Measurements from ENCODE around the gene CYB5R3. TPM values are rescaled to one million over a fixed set of nuclear protein-coding genes. Genes with fewer than 3 reads are reported as not detected.

Gene CYB5R3
- 14.0 TPM for total RNA-seq

DNA sequence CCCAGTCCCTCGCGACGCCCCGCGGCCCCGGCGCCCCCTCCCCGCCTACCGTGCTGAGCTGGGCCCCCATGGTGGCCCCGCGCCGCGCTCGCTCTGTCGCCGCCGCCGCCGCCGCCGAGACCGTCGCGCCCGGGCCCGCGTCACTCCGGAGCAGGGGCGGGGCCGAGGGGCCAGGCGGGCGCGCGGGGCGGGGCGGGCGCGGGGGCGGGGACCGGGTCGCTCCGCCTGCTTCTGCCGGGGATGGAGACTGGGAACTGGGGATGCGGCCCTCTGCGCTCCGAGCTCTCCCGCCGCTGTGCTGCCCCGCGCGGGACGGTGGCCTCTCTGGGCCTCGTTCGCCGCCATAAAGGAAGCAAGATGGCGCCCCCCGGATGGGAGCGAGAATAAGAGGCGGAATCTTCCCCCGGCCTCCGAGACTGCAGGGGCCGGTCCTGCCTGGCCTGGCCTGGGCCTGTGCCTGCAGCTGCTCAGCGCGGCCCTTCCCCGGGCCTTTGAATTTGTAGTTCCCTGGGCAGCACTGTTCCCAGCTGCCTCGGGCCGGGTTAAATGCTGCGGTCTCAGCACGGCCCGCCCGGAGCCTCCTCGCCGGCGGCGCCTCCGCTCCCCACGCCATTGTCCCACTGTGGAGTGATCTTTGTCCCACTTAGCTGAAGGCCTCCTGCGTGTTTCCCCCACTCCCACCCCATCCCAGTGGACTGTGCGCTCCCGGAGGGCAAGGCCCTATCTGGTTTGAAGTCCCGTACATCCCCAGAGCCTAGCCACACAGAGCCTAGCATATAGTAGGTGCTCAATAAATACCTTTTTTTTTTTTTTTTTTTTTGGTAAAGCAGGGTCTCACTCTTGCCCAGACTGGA, at the start of gene CYB5R3:
Gene CYB5R3, minus strand, starts transcription at position 147 of the 854 bp plus-strand sequence. Its CDS starts 77 bp downstream, at position 70.
- DNase-seq: peak; percentile 81

DNA sequence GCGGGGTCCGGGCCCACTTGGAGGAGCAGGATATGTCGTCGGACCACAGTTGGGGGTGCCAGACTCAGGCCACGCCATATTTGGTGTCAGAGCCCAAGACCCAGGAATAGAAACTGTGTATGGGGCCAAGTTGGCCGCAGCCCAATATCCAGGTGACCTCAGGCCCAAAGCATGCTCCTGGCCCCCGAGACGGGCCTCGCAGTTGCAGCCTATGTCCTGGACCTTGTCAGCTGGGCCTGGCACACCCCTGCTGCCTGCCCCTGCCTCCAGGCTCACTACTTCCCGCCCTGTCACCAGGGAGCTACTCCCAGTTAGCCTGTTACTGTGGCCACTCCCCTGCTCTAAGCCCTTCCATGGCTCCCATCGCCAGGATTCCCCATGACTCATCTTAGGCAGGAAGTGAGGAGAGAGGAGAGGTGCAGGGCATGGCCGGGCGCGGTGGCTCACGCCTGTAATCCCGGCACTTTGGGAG, 48.4 kb upstream of the CYB5R3 start:
- DNase-seq: no peak

DNA sequence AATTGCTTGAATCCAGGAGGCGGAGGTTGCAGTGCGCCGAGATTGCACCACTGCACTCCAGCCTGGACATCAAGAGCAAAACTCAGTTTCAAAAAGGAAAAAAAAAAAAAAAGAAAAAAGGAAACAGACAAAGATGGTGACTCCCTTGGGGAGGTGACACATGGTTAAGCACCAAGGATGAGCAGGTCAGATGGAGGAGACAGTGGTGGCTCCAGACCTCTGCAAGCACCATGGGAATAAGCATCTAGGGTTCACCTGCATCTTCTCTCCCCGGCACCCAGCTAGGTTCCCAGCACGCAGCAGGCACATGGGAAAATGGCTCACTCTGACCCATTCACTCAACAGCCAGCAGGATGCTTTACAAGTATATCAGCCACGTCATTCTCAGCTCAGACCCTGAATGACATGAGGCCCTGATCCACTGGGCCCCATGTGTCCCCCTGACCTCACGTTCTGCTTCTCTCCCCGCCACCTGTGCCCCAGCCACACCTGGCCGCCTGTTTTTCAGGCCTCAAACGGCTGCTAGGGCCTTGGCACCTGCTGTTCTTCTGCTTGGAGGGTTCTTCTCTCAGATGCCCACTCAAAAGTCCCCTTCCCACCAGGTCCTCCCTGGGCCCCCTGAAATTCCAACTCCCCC, 47.3 kb upstream of the CYB5R3 start:
- no peak for DNase-seq

DNA sequence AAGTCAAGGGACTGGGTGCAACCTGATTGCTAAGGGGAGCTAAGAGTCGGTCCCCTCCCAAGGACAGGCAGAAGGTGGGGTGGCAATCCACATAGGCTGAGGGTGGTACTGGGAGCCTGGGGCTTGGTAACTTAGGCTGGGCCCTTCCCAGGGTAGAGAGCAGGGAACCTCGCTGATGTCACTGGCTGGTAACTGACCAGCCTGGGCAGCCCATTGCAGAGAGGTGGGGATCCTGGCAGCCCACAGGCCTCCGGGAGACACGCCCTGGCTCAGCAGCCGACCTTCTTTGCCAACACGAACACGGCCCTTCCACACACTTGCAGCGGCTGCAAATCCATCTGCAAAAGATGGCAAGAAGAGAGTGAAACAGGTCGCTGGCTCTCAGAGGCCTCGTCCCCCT, 46.1 kb upstream of the CYB5R3 start:
- no peak for DNase-seq

DNA sequence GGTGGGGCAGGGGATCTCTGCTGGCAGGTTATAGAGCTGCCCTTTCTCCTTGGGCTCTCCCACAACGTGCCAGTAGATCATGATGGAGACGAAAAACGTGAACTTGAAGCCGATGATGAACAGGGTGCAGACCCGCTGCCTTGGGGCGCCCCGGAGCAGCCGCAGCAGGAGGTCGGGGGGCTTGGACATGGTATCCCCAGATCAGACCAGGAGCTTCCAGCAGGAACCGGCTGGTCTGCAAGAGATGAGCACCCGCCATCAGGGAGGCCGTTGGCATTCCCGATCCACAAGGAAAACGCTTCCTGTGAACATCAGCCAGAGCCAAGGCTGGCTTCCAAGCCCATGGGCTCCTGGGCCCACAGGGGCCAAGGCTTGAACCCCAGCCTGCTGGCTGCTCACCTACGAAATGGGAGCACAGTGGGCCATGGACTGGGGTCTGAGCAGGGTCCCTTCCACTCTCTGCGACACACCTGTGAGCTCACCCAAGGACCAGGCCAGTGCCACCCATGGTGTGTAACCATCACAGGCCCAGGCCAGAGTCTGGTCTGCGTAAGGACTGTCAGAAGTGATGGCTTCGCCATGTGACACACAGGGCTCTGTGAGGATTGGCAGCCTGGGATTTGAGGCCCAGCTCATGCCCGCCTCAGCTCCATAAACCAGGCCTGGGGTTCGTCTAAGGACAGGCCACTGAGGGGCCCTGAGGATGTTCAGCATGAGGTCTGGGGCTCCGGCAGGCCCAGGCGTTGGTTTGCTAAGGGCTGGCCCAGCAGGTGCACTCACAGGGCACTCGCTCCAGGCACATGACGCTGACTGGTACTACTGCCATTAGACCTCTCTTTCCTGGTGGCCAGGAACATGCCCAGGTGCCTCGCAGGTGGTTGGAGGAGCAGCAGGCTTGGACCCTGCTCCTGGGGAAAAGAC, 44.8 kb upstream of the CYB5R3 start:
- no peak for DNase-seq

DNA sequence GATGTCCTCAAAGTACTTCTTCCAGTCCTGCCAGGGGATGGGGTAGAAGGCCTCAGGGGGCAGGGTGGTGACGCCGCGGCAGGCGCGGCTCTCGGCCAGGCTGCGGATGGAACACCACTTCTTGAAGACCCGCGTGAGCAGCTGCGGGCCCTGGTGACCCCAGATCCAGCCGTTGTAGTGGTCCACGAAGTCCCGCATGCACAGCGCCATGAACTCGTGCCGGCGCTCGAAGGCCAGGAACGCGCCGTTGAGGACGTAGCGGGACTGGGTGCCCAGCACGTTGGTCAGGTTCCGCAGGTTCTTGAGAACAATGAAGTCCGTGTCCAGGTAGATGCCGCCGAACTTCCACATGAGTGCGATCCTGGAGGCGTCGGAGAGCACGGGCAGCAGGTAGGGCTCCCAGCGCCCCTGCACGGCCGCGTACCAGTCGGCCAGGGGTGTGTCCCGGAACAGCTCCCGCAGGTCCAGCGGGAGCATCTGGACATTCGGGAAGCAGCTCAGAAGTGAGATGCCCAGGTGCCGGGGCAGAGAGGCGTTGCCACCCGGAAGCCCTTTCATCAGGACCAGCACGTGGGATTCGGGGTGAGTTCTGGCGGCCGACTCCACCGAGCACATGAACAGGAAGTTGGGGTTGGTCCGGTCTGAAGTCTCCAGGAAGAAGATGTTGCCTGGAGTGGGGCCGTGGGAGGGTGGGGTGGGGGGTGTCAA, 44.0 kb upstream of the CYB5R3 start:
- no peak for DNase-seq

DNA sequence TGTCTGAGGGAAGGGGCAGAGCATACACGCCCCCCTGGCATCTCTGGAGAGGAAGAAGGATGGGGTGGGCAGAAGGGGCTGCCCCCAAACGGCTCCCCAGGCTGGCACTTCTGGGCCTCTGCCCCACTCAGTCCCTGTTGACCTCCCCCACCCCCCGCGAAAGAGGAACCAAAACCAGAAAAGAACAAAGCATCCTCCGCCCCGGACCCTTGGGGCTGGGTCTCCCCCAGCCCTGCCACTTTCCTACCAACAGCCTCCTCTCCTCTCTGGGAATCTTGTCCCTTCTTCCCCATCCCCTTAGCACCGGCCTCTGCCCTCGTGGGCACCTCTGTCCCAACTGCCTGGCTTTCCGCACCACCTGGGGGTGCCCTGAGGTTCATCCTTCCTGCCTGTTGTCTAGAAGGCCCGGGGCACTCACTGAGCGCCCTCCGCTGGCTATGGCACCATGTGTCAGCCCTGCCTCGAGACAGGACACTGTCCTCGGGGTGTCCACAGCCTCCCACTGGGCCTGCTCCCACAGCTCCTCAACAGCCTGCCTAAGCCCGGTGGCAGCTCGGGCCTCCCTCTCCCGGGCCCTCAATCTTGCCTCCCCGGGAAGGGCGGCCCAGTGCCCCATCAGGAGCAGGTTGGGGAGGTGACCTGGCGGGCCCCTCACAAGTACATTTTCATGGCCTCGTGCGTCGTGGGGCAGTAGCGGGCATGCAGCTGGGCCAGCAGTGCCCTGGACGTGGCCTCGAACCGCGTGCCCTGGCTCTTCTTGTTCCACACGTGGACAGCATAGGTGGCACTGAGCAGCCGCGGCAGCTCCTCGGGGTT, 43.3 kb upstream of the CYB5R3 start:
- no peak for DNase-seq

DNA sequence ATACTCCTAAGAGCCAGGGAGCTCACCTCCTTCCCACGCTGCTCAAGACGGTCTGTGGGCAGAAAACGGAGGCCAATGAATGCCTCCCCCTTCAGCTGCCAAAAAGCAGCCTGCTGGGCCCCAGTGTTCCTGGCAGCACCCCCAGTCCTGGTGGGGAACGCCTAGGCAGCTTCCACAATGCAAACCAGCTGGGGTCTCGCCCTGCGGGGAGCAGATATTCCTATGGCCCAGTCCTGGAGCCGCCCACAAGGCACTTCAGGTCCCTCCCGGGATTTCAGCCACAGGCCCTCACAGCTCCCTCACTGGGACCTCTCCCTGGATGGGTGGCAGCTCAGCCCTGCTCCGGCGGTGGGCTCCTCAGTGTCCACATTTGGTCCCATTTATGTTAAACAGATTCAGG, 42.2 kb upstream of the CYB5R3 start:
- DNase-seq: no peak

DNA sequence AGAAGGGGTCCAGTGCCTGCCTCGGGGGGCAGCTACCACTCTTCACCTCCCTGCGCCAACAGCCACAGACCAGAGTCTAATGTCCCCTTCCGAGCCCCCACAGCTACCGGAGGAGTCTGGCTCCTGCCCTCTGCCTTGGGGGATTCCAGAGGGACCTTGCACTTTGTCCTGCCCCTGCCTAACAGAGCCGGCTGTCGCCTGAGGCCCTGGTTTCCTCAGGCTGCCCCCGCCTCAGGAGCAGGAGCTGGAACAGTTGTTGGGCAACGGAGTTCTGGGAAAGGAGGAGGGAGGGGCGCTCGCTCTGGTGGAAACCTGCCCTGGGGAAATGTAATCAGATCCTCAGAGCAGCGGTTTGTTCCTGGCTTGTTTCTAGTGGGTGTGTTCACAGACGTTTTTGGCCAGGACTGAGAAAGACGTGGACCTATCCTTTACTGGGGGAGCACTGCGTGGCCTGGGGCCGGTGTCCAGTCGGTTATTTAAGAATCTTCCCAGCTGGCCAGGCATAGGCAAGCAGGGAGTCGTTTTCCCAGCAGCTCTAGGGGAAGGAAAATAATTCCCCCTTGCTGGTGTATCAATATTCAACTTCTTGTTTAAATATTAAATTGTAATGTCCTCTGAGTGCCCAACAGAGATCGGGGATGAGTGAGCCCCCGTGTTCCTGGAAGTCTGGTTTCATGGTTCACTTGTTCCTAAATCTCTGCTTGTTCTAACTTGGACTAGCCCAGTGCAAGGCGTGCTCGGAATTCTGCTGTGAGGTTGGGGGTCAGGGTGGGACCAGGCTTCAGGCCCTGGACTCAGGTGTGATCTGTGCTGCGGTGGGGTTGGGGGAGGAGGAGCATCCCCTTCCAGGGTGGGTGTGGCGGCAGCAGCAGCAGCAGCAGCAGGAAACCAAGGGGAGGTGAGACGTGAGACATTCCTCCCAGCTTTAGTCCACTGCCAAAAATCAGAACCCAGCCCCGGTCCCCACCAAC, 39.3 kb upstream of the CYB5R3 start:
- peak; percentile 17 for DNase-seq

DNA sequence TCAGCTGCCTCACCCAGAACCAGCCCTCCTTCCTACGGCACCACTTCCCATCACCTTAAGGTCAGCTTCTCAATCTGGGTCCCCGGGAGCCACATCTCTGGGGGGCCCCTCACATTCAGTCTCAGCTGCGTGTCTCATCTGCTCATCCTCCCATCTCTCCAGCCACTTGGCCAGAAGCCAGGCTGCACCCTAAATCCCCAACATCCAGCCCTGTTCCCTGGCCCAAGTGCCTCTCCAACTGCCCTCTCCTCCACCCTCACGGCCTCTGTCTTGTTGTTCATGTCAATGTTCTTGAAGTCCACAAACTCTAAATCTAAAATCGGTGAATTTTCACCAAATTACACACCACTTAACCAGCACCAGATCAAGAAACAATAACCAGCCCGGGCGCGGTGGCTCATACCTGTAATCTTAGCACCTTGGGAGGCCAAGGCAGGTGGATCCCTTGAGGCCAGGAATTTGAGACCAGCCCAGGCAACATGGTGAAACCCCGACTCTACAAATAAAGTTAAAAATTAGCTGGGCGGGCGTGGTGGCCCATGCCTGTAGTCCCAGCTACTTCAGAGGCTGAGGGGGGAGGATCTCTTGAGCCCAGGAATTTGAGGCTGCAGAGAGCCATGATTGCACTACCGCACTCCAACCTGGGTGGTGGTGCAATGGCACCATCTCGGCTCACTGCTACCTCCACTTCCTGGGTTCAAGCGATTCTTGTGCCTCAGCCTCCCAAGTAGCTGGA, 37.7 kb upstream of the CYB5R3 start:
- no peak for DNase-seq

DNA sequence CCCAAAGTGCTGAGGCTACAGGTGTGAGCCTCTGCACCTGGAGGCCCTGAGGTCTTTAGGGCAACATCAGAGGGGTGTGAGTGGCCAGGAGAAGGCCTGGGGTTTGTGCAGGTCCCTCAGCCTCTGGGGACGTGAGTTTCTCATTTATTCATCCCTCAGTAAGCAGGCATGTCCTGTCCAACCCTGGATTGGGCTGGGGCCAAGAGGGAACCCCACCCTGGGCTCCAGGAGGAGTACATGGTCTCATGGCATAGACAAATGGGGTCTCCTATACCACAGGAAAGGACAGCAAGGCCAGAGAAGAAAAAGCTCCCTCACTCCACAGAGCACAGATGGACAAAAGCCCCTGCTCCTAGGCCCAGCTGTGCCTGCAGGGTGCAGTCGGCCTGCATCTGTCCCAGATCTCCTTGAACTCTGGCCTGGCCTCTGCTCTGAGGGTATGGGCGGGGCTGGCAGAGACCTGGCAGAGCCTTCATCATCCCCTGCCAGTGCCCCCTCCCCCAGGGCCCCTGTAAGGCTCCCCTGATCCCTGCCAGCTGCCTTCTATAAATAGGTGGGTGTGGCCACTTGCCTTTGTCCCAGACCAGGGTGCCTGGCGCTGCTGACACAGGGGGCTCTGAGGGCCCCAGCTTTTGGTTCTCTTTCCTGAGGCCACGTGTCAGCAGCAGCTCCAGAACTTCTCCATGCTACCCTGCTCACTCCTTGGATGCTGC, 36.9 kb upstream of the CYB5R3 start:
- DNase-seq: no peak

DNA sequence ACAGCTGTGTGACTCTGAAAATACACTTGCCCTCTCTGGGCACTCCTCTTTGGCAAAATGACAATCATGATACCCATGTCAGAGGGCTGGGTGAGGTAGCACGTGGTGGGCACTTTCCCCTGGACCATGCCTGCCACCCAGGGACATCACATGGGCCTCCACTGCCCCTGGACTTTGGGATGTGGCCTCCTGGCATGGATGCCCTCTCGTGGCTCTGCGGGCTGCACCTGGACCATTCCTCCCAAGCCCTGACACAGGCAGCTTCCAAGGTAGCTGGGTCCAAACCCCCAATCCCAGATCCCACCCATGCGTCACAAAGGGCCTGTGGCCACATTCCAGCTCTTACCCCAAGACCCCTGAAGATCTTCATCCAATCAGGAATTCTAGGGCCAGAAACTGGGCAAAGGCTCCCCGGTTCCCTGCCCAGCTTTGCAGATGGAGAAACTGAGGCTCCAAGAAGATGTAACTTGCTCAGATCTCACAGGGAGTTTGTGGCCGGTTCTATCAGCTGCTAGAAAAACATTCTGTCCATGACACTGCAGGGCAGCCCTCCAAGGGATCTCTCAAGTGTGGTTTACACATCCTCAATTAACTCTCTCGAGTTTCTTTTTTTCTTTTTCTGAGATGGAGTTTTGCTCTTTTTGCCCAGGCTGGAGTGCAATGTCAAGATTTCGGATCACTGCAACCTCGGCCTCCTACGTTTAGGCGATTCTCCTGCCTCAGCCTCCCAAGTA, 35.4 kb upstream of the CYB5R3 start:
- no peak for DNase-seq

DNA sequence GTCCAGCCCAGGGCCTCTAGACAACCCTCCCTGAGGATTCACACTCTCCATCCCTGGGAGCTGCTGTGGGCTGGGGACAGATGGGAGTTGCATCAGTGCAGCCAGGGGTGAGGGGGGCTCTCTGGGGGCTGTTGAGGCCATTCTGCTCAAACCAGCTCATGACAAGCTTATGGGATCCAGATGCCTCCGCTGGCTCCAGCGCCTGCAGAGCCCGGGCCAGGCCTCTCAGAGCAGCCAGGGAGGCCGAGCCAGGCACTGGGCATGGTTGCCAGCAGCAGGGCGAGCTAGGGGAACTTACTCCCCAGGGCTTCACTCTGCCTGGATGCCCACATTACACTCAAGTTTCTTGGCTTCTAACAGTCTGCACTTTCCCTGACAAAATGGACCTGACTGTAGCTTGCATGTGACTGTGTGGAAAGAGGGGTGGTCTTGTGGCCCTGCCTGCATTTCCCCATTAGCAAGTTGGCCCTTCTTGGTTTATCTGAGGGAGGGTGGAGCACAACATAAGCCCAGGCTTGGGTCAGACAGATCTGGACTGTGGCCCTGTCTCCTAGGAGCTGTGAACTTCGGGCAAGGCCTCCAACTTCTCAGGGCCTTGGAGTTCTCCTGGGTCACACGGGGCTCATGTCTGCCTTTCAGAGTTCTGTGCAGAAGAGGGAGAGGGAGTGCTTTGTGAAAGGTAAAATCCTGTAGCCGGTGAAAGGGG, 34.5 kb upstream of the CYB5R3 start:
- no peak for DNase-seq

DNA sequence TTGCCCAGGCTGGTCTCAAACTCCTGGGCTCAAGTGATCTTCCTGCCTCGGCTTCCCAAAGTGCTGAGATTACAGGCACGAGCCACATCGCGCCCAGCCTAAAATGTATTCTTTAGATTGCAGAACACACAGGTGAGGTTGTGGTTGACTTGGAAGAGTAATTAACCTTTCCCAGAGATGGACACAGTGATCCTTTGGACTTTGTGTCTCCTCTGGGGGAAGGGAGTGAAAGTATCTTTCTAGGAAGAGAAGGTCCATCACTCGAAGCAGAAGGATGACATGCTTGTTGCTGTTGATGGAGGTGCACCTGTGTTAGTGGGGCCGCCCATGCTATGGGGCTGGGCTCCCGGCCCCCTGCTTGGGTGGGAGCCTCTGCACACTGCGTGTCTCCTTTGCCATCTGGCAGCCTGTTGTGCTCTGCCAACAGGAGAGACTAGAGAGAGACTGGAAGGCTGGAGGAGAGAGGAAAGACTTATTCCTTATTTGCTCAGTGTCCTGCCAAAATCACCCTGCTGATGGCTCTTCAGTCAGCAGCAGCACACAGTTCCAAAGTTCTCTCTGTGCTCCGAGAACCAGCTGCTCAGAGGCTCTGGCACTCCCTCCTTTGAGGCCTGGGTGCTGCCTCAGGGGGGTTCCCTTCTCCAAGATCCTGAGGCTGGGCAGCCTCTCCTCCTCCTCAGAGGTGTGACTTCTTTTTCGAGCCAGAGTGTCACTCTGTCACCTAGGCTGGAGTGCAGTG, 33.1 kb upstream of the CYB5R3 start:
- DNase-seq: no peak

DNA sequence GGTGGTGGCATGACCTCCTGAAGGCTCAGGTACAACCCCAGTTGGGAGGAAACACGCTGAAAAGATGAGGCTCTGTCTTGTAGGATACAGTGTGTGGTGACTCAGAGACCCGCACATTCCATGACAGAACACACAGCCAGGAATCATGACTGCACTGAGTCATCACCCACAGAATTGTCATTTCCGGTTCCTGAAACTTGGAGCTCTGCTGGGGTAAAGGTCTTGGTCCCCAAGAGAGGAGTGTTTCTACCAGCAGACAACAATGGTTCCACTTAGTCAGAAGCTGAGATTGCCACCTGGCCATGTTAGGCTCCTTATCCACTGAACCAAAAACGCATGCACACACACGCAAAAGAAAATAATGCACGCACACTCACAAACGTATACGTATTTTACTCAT, 31.5 kb upstream of the CYB5R3 start:
- no peak for DNase-seq

DNA sequence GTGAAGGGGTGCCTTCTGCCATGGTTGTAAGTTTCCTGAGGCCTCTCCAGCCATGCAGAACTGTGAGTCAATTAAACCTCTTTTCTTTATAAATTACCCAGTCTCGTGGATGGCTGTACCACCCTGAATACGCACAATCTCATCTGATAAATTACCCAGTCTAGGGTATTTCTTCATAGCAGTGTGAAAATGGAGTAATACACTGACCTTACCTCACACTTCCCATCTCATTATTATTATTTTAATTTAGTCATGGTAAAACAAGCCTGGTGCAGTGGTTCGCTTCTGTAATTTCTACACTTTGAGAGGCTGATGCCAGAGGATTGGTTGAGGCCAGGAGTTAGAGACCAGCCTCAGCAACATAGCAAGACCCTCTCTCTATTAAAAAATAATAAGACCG, 30.5 kb upstream of the CYB5R3 start:
- DNase-seq: no peak
